Left lobe of liver (tissue), 2 donors: ENCODE data around the gene MLX. TPM values are rescaled to one million over a fixed set of nuclear protein-coding genes. Genes with fewer than 3 reads are reported as not detected.
"Not testable (repeated sequence)": the region's sequence is repeated elsewhere in the genome, so short reads cannot be mapped to it uniquely, and the experiment has no call there.

ENCODE experiments used
- ATAC-seq: fragments of 200-7000 bp; cut with Tn5 transposase; one replicate; pipeline ENCODE4 v1.9.1; 2020; ENCODE audit warnings: mild to moderate bottlenecking, moderate library complexity
- DNase-seq: peaks from one replicate; pipeline ENCODE4 v3.0.0-alpha.2; 2020; ENCODE audit warnings: low spot score
- total RNA-seq: library from RNA; stranded (reverse); gene quantifications from one replicate; pipeline ENCODE4 v1.2.1, GENCODE V29; 2021
- donor health status: DM: no; HTN: no; CAD: no; lungs with moderate emphysema.
- donor health status: DM: no; HTN: yes; CAD: no.

MLX gene
- total RNA-seq, 1 donor from 2014 or later = 38.7 TPM

- ATAC-seq (peak; percentile 90), DNase-seq (peak; percentile 87)
These were observed 12.4 kb upstream of the MLX start for GRCh38 chr17:42554250-42555121.

DNA sequence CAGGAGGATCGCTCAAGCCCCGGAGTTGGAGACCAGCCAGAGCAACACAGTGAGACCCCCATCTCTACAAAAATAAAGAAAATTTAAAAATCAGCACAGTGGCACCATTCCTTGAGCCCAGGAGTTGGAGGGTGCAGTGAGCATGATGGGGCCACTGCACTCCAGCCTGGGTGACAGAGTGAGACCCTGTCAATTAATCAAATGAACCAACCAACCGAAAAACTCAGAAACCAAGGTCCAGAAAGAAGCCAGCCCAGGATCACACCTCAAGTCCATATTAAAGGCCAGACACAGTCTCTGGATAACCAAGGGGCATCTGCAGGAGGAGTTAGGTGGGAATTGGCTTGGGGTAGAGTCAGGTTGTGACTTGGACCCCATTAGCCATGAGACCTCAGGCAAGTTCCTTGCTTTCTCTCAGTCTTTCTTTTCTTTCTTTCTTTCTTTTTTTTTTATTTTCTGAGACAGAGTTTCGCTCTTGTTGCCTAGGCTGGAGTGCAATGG lies 11.7 kb upstream of the MLX start:
- DNase-seq = no peak
- ATAC-seq = no peak

- ATAC-seq, DNase-seq: not testable (repeated sequence)
These were observed 10.8 kb upstream of the MLX start for GRCh38 chr17:42555961-42556617.

DNA sequence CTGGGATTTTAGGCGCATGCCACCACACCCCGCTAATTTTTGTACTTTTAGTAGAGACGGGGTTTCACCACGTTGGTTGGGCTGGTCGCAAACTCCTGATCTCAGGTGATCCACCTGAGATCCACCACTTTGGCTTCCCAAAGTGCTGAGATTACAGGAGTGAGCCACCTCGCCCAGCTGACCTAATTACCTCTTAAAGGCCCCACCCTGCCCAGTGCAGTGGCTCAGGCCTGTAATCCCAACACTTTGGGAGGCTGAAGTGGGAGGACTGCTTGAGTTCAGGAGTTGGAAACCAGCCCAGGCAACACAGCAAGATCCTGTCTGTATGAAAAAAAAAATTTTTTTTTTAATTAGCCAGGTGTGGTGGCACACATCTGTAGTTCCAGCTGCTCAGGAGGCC lies 7.8 kb upstream of the MLX start:
- no peak for ATAC-seq
- DNase-seq = no peak

GRCh38 chr17:42560246-42560645 lies 6.7 kb upstream of the MLX start:
- ATAC-seq (no peak), DNase-seq (no peak)

- peak; percentile 67 for ATAC-seq
- DNase-seq = peak; percentile 96
These were observed 5.0 kb upstream of the MLX start, which contains the start of gene COASY for GRCh38 chr17:42561897-42562387. COASY (plus strand) TSS chr17:42562148; CDS start chr17:42562623, 475 bp downstream.

- DNase-seq (no peak), ATAC-seq (peak; percentile 6)
These were observed 4.3 kb upstream of the MLX start for GRCh38 chr17:42562388-42563142.

- ATAC-seq = no peak
- no peak for DNase-seq
These were observed 3.8 kb upstream of the MLX start for GRCh38 chr17:42563143-42563509.

DNA sequence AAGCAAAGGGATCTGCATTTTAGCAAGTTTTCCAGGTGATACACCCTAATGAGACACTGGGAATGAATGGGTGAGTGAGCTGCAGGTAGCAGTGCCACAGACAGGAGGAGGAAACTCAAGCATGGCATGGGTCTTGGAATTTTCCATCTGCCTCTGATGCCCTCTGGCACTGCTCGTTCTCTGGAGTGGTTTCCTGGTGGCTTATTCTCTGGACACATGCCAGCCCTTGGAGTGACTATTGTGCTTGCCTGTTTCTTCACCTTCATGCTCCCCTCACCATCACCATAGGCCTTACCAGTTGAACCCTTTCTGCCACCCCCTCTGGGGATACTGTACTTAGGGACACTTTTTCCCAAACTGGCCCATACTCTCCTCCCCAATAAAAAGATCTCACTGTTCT lies 3.4 kb upstream of the MLX start:
- DNase-seq = no peak
- no peak for ATAC-seq

DNA sequence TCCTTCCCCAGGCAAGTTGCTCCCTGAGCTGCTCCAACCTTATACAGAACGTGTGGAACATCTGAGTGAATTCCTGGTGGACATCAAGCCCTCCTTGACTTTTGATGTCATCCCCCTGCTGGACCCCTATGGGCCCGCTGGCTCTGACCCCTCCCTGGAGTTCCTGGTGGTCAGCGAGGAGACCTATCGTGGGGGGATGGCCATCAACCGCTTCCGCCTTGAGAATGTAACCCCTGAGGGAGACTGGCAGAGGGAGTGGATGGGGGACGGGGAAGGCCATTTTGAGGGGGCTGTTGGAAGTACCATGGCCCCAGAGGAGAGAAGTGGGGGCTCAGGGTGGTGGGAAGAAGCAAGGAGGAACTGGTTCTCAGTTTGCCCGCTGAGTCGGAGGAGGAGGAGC lies 3.0 kb upstream of the MLX start:
- ATAC-seq (no peak), DNase-seq (no peak)

GRCh38 chr17:42564815-42565522 lies 1.9 kb upstream of the MLX start:
- ATAC-seq (peak; percentile 18), DNase-seq (peak; percentile 77)

- ATAC-seq = no peak
- DNase-seq = no peak
These were observed 1.2 kb upstream of the MLX start for GRCh38 chr17:42565523-42566214.

- ATAC-seq (peak; percentile 18), DNase-seq (no peak)
These were observed 551 bp upstream of the MLX start for GRCh38 chr17:42566215-42566882.

DNA sequence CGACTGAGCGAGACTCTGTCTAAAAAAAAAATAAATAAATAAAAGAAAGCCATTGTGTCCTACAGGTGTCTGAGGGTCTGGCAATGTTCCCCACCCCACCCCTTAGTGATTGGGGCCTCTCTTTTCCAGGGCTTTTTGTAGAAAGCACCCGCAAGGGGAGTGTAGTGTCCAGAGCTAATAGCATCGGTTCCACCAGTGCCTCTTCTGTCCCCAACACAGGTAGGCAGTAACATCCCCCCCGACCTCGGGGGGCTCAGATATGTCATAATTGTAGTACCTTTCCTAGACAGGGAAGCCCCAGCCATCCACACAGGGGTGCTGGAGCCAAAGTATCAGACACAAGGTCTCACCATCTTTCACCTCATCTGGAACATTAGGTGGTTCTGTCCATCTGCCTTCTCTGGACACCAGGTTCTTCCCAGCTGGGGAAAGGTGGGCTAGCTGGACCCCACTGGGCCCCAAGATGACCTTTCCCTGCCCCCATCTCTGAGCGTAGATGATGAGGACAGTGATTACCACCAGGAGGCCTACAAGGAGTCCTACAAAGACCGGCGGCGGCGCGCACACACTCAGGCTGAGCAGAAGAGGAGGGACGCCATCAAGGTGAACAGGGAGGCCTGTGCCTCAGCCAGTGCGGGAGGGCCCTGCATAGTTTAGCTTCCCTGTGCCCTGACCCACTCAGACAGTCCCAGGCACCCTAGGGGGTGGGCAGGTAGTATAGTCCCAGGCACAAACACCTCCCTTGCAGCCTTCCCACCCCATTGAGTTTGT lies 1.6 kb downstream of the MLX start:
- ATAC-seq (no peak), DNase-seq (no peak)

DNA sequence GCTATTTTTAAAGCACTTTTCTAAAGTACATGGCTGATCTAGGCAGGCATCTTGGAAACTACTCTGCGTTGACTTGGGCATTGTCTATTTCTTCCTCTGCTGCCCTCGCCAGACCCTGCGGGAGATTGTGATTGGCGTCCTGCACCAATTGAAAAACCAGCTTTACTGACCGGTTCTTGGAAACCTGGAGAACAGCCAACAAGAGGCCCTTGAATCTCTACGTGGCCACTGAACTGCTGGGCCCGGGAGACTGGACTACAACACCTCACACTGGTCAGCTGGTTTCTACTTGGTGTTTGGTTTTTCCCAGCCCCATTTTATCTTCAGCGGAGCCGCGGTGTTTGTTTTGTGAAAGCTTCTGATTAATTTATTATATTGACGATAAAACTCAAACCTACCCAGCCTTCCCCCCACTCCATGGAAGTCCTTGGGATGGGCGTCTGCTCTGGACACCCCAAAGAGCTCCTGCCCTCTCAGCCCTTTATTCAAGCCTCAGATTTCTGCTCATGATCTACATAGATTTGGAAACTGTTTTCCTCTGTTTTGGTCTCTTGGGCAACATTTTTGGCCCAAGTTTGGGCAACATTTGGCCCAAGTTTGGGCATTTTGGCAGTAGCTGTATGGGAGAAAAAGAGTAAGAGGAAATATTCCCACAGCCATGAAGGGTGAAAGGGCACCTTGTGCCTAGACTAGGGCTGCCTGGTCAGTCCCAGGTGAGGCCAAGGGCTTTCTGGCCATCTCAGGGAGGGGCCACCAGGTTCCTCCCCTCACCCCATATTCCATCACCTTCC lies 4.7 kb downstream of the MLX start:
- ATAC-seq (peak; percentile 26), DNase-seq (peak; percentile 71)

- ATAC-seq (no peak), DNase-seq (no peak)
These were observed 6.2 kb downstream of the MLX start for GRCh38 chr17:42573095-42573494.

DNA sequence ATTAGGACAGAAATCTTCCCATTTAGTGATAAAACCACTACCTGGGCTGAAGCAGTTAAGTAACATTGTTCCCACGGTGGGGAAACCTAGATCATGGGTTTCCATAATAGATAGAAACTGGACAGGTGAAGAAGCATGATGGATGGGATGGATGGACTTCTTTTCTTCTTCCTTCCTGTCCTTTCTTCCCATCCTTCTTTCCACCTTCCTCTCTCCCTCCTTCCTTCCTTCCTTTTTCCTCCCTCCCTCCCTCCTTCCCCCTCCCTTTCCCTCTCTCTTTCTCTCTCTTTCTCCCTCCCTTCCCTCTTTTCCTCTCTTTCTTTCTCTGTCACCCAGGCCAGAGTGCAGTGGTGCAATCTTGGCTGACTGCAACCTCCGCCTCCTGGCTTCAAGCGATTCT lies 7.6 kb downstream of the MLX start:
- ATAC-seq (no peak), DNase-seq (no peak)

DNA sequence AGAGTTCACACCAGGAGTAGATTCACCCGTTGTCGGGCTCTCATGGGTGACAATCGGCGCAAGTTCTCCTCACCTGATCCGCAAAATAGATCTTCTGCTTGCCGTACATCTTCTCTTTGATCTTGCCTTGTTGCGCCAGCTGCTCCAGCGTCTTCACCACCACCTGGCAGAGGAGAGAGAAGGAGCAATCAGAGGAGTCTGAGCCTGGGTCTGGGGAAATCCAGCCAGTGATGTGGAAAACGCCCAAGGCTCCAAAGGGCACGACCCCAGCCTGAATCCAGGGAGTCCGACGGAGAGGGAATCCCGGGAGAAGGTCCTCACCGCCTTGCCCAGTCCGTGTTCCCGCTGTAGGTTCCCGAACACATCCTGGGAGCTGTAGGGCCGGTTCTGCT lies 10.2 kb downstream of the MLX start:
- ATAC-seq = peak; percentile 35
- DNase-seq = no peak
